Measurements from ENCODE around the gene TRIM33.
"Not testable (repeated sequence)": the region's sequence is repeated elsewhere in the genome, so short reads cannot be mapped to it uniquely, and the experiment has no call there.

The TRIM33 gene

DNA sequence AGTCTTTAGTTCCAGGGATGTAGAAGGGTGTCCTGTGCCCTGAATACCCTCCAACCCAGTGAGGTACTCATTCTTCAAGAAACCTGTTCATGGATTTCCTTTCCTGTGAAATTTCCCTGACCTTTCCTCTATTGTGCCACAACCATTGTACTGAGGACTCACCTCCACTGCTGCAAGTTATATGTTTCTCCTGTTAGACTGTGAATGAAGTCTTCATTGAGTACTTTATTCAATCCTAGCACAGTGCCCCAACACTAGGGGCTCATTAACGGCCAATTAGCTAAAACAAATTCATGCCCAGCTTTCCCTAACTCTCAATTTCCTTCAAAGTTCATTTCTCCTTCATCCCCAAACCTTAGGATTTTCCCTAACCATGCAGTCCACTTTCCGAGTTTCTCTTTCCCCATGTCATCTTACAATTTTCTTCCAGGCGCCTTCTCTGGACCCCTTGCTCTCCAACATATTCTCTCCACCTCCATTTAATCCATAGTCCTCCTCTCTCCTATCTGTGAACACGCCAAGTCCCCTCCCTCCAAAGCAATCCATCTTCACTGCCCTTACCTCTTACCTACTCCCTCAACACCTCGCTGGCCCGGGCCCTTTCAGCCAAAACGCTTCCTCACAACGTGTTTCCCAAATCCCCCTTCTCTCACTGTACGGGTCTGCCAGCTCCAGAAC lies 1.3 kb downstream of the TRIM33 start:
- DNase-seq, result peak; percentile 24

DNA sequence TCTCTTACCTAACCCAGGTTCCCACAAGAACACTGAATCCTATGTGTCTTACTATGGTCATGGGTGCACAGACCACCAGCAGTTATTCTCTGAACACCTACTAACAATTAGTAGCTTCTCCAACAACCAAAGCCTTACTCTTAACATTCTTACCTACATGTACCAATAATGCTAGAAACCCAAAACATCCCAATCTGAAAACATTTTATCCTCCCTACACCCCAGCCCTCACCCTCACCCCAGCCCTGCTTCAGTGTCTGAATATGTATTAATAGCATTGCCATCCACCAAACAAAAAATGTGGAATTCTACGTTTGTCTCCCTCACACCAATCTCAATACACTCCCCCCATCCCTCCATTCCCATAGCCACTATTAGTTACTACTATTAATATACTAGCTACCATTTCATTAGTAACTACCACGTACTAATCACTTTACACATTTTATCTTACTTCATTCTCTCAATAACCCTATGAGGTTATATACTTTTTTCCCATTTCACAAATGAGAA lies 2.6 kb downstream of the TRIM33 start:
- DNase-seq, result no peak

DNA sequence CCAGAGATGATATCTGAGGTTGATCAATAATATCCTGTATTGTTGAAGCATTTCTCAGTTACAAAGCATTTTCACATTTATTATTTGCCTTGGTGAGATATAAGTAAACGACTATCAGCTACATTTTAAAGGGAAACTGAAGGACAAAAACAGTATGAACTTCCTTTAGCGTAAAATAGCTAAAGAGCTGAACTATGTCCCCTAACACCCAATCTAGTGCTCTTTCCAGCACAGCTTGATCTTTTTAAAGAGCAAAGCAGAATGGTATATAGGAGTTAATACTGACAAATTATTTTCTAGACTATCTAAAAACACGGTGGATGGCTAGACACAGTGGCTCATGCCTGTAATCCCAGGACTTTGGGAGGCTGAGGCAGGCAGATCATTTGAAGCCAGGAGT lies 3.5 kb downstream of the TRIM33 start:
- DNase-seq, result no peak

DNA sequence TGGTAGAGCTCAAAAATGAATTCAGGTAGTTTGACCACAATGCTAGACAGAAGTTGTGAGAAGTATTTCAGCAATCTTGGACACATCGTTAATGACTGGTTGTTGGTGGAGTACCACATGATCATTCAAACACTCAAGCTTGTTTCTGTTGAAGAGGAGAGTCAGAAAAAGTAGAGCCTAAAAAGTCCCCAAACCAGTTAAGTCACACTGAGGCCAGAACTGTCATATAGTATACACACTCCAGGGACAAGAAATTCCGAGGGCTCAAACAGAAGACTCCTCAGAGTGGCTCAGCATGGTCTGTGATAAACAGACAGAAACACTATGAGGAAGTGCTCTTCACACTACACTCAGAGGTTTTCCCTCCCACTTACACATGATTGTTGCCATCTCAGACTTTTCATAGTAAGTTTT lies 5.8 kb downstream of the TRIM33 start:
- no peak for DNase-seq

DNA sequence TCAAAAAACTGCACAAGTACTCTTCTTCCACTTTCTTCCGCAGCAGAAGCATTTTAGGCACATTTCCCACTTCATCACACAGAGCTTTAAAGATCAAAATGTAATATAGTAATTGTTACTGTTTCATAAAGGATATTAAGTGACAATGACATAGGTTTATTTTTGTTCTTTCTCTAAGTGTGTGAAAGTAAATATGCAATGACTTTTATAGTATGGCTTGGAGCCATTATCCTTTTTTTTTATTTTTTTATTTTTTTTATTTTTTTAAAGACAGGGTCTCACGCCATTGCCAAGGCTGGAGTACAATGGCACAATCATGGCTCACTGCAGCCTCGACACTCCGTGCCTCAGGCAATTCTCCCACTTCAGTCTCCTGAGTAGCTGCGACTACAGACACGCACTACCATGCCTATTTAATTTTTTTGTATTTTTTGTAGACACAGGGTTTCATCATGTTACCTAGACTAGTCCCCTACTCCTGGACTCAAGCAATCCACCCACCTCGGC lies 7.0 kb downstream of the TRIM33 start:
- DNase-seq, result no peak

DNA sequence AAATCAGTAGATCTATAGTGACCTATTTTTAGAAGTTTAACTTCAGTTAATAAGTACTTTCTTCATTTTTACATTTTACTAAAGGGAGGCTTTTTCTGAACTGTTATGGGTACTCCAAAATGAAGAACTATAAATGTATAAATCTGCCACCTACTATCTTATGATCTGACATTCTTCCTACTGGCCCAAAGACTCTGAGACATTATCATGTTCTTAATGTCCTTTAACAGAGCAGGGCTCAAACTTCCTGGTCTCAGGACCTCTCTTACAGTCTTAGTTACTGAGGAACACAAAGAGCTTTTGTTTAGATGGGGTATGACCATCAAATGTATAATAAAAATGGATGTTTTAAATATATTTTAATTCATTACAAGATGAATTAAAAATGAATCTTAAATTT lies 8.9 kb downstream of the TRIM33 start:
- DNase-seq, result no peak

DNA sequence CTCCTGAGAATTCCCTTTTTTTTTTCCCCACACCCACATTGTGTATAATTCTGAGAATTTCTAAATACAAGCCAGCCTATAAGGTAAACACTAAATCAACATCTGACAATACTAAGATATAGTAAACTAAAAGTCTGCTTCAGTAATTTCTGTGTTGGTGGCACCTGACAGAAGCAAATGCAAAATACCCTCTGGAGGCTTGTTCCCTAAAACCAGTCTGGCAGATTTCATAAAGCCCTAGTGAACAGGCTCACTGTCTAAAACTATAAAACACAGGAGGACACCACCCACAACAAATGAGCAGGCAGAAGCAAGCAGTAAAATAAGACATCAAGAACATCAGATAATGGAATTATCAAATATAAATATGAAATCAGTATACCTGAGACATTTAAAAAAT lies 11.5 kb downstream of the TRIM33 start:
- DNase-seq, result no peak

DNA sequence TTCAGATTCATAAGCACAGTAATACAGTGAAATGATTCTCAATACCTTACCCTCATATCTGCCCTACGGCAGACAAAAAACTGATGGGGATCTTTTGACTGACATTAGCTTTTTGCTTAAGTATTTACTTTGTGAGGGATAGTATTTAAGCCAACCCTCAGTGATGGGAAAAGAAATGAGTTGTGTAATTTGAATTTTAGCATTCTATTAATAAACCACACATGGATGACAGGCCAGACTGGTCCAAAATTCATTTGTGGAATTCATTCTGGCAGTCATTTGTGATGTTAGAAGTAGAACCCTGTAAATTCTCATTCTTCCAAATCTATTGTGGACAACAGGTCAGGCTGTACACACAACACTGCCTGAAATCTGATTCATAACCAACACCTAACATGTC lies 14.9 kb downstream of the TRIM33 start:
- no peak for DNase-seq

DNA sequence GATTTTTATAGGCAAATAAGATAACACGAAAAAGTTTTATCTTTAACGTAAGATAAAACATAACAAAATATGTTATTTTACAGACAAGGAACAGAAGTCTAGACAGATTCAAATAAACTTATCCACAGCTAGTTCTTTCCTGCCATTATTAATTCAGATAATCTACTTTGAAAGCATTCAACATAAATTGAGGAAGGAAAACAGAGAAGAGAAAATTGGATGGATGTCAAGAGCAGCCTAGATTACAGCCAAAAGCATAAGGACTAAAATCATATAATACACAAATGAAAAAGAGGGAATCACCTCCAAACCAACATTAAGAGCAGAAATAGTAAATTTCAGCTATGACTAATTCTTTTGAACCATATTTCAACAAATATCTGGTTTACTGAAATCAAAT lies 15.5 kb downstream of the TRIM33 start:
- no peak for DNase-seq

DNA sequence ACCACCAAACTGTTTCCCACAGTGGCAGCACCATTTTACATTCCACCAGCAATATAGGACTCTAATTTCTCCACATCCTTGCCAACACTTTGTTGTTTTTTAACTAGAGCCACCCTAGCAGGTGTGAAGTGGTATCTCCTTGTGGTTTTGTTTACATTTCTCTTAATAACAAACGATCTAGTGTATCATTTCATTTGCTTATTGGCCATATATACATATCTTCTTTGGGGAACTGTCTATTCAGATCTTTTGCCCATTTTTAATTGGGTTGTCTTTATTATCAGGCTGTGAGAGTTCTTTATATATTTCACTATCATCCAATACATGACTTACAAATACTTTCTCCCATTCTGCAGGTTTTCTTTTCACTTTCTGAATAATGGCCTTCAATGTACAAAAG lies 18.0 kb downstream of the TRIM33 start:
- no peak for DNase-seq

DNA sequence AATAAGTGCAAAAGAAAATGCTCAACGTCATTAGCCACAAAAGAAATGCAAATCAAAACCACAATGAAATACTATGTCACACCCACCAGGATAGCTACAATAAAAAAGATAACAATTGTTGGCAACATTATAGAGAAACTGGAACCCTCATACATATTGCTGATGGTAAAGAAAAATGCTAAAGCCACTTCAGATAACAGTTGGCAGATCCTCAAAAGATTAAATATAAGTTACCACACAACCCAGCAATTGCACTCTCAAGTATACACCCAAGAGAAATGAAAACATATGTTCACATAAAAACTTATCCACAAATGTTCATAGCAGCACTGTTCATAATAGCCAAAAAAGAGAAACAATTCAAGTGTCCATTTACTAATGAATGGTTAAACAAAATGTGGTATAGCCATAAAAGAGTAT lies 20.7 kb downstream of the TRIM33 start:
- no peak for DNase-seq

DNA sequence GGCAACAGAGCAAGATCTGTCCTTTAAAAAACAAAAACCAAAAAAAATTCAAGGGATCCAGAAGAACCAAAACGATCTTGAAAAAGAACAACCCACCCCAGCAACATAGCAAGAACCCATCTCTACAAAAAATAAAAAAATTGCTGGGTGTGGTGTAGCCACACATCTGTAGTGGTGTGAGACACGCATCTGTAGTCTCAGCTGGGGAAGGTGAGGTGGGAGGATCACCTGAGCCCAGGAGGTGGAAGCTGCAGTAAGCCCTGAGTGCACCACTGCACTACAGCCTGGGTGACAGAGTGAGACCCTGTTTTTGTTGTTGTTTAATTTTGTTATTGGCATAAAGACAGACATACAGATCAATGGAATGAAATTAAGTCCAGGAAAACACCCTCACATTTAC lies 22.3 kb downstream of the TRIM33 start:
- DNase-seq, result no peak

DNA sequence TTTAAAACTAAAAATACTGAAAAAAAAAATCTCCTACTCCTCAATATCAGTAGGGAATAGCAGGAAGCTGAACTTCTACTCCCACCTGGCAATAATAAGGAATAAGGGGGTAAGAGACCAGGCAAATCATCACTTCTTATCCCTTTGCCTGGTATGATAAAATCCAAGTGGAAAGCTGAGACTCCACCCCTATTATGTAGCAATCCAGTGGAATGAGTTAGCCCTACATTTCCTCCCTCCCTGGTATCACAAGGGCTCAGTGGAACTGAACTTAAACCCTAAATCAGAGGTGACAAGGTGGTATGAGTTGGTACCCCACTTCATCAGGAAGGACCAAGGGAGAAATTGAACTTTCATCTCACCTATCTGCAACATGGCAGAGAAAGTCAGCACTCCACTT lies 25.7 kb downstream of the TRIM33 start:
- DNase-seq, result no peak

DNA sequence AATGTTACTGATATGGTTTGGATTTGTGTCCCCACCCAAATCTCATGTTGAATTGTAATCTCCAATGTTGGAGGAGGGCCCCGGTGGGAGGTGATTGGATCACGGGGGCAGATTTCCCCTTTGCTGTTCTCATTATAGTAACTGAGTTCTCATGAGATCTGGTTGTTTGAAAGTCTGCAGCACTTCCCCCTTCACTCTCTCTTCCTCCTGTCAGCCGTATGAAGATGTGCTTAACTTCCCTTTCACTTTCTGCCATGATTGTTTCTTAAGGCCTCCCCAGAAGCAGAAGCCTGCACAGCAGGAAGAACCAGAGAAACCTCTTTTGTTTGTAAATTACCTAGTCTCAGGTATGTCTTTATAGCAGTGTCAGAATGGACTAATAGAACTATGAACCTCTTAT lies 28.4 kb downstream of the TRIM33 start:
- DNase-seq, result no peak

DNA sequence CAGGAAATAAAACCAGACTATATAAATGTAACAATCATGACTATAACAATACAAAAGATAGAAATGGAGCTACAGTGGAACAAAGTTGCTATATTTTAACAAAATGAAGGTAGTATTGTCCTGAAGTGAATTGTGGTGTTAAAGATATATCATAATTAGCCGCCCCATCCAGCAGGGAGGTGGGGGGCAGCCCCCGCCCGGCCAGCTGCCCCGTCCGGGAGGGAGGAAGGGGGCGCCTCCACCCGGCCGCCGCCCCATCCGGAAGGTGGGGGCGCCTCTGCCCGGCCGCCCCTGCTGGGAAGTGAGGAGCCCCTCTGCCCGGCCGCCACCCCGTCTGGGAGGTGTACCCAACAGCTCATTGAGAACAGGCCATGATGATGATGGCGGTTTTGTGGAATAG lies 31.4 kb downstream of the TRIM33 start:
- DNase-seq, result not testable (repeated sequence)

DNA sequence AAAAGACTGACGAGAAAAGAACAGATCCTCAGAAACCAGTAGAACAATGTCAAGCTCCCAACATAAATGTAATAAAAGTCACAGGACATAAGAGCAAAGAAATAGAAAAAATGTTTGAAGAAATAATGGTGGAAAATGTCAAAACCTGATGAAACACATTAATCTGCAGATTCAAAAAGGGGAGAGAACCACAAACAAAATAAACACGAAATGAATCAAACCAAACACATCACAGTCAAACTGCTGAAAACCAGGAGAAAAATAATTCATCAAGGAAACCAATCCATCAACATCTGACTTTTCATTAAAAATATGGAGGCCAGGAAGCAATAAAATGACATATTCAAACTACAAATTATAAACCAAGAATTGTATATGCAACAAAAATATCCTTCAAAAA lies 31.9 kb downstream of the TRIM33 start:
- DNase-seq, result no peak

DNA sequence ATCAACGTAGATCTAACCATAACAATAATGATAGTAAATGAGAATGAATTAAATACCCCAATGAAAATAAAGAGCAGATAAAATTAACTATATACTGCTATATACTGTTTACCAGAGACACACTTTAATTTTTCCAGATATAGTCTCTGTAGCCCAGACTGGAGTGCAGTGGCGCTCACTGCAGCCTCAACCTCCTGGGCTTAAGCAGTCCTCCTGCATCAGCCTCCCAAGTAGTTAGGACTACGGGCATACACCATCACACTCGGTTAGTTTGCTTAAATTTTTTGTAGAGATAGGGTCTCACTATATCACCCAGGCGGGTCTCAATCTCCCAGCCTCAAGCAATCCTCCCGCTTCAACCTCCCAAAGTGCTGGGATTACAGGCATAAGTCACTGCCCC lies 37.2 kb downstream of the TRIM33 start:
- no peak for DNase-seq

DNA sequence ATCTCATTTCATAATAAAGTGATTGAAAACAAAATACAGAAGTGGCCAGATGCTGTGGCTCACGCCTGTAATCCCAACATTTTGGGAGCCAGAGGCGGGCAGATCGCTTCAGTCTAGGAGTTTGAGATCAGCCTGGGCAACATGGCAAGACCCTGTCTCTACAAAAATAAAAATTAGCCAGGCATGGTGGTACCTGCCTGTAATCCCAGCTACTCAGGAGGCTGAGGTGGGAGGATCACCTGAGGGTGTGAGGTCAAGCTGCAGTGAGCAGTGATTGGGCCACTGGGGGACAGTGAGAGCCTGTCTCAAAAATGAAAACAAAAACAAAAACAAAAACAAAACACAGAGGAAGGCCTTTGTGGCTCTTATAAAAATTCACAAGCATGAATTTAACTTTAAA lies 38.6 kb downstream of the TRIM33 start:
- DNase-seq, result no peak

DNA sequence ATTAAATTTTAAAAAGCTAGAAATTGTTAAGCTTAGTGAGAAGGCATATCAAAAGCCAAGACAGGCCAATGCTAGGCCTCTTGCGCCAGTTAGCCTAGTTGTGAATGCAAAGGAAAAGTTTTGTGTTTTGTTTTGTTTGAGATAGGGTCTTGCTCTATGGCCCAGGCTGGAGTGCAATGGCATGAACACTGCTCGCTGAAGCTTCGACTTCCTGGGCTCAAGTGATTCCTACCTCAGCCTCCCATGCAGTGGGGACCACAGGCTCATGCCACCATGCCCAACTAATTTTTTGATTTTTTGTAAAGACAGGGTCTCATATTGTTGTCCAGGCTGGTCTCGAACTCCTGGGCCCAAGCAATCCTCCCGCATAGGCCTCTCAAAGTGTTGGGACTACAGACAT lies 40.3 kb downstream of the TRIM33 start:
- no peak for DNase-seq

DNA sequence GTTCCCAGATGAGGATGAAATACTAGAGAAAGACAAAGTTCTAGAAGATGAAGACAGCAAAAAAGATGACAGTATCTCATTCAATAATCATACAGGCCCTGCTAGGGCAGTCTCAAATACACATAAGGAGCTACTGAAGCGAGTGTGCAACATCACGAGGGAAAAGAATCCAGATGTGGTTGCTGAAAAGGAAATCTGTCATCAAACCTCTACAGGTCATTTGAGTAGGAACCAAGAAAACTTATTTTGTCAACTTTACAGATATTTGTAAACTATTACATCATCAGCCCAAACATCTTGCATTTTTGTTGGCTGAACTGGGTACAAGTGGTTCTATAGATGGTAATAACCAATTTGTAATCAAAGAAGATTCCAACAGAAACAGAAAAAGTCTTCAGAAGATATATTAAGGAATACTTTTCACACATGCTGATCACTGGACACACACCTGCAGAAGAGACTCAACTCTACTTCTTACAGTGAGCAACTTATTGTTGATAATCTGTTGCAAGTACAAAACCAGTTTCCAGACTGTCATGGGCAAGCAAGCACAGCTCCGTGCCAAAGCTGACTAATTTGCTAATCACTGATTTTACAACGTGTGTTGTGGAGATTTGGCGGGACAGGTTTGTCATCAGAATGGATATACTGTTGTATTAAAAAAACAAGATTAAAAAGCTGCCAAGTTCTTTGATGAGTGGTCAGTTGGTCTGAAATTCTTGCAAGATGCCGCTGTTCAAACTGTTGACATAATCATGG lies 42.1 kb downstream of the TRIM33 start:
- no peak for DNase-seq

DNA sequence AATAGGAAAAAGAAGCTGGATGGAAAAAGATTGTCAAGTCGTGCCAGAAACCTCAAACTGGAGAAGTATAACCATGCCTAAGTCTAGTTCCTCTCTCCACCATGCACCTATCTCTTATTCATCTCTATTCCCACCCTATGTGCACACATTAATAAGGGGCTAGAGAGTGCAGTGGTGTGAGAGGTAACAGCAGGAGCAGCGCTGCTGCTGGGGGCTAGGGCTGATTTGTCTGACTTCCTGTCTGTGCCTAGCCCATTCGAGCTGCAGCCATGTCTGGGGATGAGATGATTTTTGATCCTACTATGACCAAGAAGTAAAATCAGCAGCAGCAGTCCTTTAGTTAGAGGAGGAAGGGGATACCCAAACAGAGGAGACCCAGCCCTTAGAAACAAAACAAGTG lies 43.0 kb downstream of the TRIM33 start:
- peak; percentile 13 for DNase-seq

DNA sequence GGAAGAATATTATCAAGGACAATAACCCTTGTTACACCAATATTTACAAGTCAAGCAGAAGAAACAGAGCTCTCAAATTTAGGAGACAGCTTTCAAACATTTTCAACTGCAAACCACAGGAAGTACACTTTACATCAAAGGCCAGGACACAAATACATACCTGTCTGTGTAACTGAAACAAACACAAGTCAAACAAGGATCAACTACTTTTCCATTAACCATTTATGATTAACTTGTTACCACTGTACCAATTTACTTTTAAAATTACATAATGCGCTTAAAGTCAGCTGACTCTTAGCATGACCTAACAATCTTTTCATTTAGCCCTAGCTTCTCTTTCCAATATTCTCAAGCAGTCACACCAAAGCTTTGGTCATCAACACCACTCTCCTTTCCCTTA lies 43.5 kb downstream of the TRIM33 start:
- peak; percentile 4 for DNase-seq

DNA sequence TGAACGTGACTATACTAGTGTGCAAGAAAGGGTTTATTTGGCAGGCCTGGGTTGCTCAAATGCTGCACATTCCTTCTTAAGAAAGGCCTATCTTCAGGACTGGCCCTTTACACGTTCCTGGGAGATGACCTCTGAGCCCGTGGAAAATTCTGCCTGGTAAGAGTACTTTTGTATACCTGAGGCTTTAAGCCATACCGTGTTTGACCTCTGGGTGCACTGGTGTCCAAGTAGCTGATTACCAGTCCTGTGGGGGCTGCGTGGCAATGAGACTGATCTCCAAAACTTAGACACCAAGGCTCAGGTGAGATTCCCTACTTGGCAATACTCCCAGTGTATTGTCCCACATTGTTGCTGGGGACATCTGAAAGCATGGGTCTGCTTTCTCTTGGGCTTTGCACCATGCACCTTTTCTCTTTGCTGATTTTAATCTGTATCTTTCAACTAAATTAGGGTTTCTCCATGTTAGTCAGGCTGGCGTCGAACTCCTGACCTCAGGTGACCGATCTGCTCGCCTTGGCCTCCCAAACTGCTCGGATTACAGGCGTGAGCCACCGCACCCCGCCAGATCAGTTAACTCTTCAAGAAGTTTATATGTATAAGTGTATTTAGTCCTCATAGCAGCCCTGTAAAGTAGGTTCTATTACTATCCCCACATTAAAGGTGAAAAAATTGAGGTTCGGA lies 44.5 kb downstream of the TRIM33 start:
- DNase-seq, result no peak

DNA sequence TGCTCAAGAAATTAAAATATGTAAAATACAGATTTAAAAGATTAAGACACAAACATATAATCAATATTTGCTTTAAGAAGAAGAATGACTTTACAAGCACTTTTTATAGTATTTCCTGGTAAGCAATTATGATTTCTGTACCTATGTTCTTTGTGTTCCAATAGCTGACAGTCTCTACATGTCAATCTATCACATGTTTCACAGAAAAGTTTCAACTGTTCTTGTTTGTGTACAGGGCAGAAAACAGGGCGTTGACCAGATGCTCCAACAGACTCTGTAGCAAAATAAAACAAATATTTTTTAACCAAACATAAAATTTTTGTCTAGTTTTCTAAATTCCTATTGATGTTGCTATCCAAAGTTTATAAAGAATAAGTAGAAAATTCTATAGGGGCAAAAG lies 48.0 kb downstream of the TRIM33 start:
- no peak for DNase-seq

All from NCI-H69 (cell line).